IMR-90 (cell line): ENCODE results near the gene SV2C.

Experiments
- CEBPB ChIP-seq: IDR thresholded peaks from 2 replicates; pipeline ENCODE4 v1.6.1; 2012; ENCODE audit warnings: low read depth, low read length, improper control_type of control experiment
- MAFK ChIP-seq: IDR thresholded peaks from 2 replicates; pipeline ENCODE4 v1.6.1; 2012; ENCODE audit warnings: low read depth, low read length, improper control_type of control experiment
- MAZ ChIP-seq: IDR thresholded peaks from 2 replicates; pipeline ENCODE4 v1.6.1; 2012; ENCODE audit warnings: low read depth, mild to moderate bottlenecking, low read length, improper control_type of control experiment, moderate library complexity, borderline replicate concordance
- POLR2A ChIP-seq: IDR thresholded peaks from 2 replicates; pipeline ENCODE4 v1.6.1; 2012; ENCODE audit warnings: mild to moderate bottlenecking, low read depth, low read length
- RAD21 ChIP-seq: IDR thresholded peaks from 2 replicates; pipeline ENCODE4 v1.6.1; 2012; ENCODE audit warnings: low read length, improper control_type of control experiment
- TF ChIP-seq, protein P1 (sequence below): conservative IDR thresholded peaks from 2 replicates; pipeline ENCODE4 v1.5.1; 2012; ENCODE audit warnings: mild to moderate bottlenecking, low read depth, low read length, improper control_type of control experiment

GRCh38 chr5:76155536-76155935 is 72.4 kb downstream of the SV2C start:
- TF ChIP-seq, protein P1, sequence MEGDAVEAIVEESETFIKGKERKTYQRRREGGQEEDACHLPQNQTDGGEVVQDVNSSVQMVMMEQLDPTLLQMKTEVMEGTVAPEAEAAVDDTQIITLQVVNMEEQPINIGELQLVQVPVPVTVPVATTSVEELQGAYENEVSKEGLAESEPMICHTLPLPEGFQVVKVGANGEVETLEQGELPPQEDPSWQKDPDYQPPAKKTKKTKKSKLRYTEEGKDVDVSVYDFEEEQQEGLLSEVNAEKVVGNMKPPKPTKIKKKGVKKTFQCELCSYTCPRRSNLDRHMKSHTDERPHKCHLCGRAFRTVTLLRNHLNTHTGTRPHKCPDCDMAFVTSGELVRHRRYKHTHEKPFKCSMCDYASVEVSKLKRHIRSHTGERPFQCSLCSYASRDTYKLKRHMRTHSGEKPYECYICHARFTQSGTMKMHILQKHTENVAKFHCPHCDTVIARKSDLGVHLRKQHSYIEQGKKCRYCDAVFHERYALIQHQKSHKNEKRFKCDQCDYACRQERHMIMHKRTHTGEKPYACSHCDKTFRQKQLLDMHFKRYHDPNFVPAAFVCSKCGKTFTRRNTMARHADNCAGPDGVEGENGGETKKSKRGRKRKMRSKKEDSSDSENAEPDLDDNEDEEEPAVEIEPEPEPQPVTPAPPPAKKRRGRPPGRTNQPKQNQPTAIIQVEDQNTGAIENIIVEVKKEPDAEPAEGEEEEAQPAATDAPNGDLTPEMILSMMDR, result no peak
- TF ChIP-seq POLR2A (no peak), CEBPB (no peak), MAFK (no peak), RAD21 (no peak), MAZ (no peak)
